Fibroblast of villous mesenchyme (primary cell): ENCODE data around the gene FRMD4A. TPM values are rescaled to one million over a fixed set of nuclear protein-coding genes. Genes with fewer than 3 reads are reported as not detected.
"Not testable (repeated sequence)": the region's sequence is repeated elsewhere in the genome, so short reads cannot be mapped to it uniquely, and the experiment has no call there.

Experiments
- DNase-seq: peaks from one replicate; pipeline ENCODE4 v3.0.0-alpha.2; 2010; ENCODE audit warnings: low read depth
- H3K4me3 ChIP-seq: 2 replicates; pipeline ENCODE4 v1.5.1; 2011; ENCODE audit warnings: low read depth, mild to moderate bottlenecking, low read length
- total RNA-seq: library from RNA; depleted of rRNA; stranded (reverse); fragments of >200 nt; gene quantifications from 2 replicates; pipeline ENCODE4 v1.2.3, GENCODE V29; 2012
- TF ChIP-seq, protein P1 (sequence below): IDR thresholded peaks from 2 replicates; pipeline ENCODE4 v1.5.1; 2012; ENCODE audit warnings: low read depth, mild to moderate bottlenecking, low read length; ENCODE audit not compliant: insufficient read depth

Gene FRMD4A
- total RNA-seq, 1 donor: 40.2 TPM

DNA sequence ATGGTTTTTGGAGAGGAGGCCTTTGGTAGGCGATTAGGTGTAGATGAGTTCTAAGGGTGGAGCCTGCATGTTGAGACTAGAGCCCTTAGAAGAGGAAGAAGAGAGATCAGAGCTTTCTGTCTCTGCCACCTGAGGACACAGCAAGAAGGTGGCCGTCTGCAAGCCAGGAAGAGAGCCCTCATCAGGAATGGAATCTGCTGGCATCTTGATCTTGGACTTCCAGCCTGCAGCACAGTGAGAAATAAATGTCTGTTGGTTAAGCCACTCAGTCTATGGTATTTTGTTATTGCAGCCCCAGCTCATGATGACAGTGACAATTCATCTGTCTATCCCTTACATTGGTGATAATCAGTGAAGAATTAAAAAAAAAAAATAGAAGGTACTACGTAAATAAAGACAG lies 408.8 kb downstream of the FRMD4A start:
- H3K4me3 ChIP-seq: no peak overlapping the region
- no peak for DNase-seq
- TF ChIP-seq, protein P1, sequence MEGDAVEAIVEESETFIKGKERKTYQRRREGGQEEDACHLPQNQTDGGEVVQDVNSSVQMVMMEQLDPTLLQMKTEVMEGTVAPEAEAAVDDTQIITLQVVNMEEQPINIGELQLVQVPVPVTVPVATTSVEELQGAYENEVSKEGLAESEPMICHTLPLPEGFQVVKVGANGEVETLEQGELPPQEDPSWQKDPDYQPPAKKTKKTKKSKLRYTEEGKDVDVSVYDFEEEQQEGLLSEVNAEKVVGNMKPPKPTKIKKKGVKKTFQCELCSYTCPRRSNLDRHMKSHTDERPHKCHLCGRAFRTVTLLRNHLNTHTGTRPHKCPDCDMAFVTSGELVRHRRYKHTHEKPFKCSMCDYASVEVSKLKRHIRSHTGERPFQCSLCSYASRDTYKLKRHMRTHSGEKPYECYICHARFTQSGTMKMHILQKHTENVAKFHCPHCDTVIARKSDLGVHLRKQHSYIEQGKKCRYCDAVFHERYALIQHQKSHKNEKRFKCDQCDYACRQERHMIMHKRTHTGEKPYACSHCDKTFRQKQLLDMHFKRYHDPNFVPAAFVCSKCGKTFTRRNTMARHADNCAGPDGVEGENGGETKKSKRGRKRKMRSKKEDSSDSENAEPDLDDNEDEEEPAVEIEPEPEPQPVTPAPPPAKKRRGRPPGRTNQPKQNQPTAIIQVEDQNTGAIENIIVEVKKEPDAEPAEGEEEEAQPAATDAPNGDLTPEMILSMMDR: no peak

DNA sequence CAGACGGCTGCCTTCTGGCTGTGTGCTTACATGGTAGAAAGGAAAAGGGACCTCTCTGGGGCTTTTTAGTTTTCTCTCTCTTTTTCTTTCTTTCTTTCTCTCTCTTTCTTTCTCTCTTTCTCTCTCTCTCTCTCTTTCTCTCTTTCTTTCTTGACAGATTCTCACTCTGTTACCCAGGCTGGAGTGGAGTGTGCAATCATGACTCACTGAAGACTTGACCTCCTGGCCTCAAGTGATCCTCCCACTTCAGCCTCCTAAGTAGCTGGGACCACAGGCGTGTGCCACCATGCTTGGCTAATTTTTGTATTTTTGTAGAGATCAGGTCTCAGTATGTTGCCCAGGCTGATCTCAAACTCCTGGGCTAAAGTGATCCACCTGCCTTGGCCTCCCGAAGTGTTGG lies 409.6 kb downstream of the FRMD4A start:
- H3K4me3 ChIP-seq: not testable (repeated sequence)
- DNase-seq: peak; percentile 19

GRCh38 chr10:13920465-13920864 lies 410.3 kb downstream of the FRMD4A start:
- H3K4me3 ChIP-seq: no peak overlapping the region
- TF ChIP-seq, protein P1: no peak
- DNase-seq: no peak

GRCh38 chr10:13920031-13920430 lies 410.7 kb downstream of the FRMD4A start:
- no peak overlapping the region for H3K4me3 ChIP-seq
- DNase-seq: no peak
- TF ChIP-seq, protein P1: no peak

DNA sequence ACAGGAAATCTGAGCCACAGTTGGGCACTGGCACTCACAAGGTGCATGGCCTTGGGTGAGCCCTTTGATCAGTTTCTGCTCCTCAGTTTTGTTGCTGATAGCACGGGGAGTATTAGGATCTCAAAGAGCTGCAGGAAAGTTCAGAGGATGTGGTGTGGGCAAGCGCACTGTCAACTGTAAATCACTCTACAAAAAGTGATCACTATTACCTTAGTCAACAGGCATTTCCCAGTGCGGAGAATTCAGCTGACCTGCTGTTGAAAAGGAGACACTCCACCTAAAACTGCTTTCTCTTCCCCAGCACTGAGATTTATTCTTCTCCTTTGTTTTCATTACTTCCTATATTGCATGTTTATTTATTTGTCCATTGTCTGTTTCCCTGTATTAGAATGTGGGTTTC lies 412.9 kb downstream of the FRMD4A start:
- H3K4me3 ChIP-seq: no peak overlapping the region
- TF ChIP-seq, protein P1: no peak
- no peak for DNase-seq

- no peak overlapping the region for H3K4me3 ChIP-seq
- no peak for DNase-seq
- TF ChIP-seq, protein P1: no peak
Measured at GRCh38 chr10:13916384-13916947, 414.3 kb downstream of the FRMD4A start.

- TF ChIP-seq, protein P1: no peak
- no peak overlapping the region for H3K4me3 ChIP-seq
- no peak for DNase-seq
Measured at GRCh38 chr10:13915710-13916109, 415.0 kb downstream of the FRMD4A start.
